ENCODE measurements around the gene RAP1GDS1. TPM values are rescaled to one million over a fixed set of nuclear protein-coding genes. Genes with fewer than 3 reads are reported as not detected.

RAP1GDS1 gene
- total RNA-seq, 1 experiment from 2014 or later = 40.8 TPM

- no peaks in the 10 kb centered on the region for H3K27me3 ChIP-seq (ENCODE audit: insufficient read depth, low read length)
- no peak overlapping the region for H2AFZ ChIP-seq (ENCODE audit: low read depth, low read length, poor library complexity, severe bottlenecking)
- no TSS peak for BruUV-seq (replicated peaks)
- no peak overlapping the region for H3K4me2 ChIP-seq (ENCODE audit: low read length)
- RAD21 ChIA-PET (ENCODE audit: low non-redundant PET in 1 of 2, low total read pairs in 2 of 2, uncharacterized antibody in 2 of 2, unreplicated experiment in 2 of 2) = no interaction called here
- H3K9ac ChIP-seq (ENCODE audit: low read length) = no peak overlapping the region
- H3K9me3 ChIP-seq (ENCODE audit: control insufficient read depth in 1 of 2, insufficient read depth in 1 of 2, low read depth in 1 of 2, low read length in 2 of 2) = no peaks in the 10 kb centered on the region
- no peaks in the 10 kb centered on the region for H3K79me2 ChIP-seq (ENCODE audit: insufficient read depth, low read length)
- no peak overlapping the region for H3K27ac ChIP-seq (ENCODE audit: low read depth, low read length)
- CTCF ChIA-PET = no interaction called here
- intact Hi-C loops (cut with micrococcal nuclease) = no loop called here
- H3K4me3 ChIP-seq (replicated peaks in 1 of 2; ENCODE audit: low read depth in 1 of 2, low read length in 2 of 2) = no peak overlapping the region
- no peaks in the 10 kb centered on the region for H3K4me1 ChIP-seq (ENCODE audit: control insufficient read depth in 1 of 2, insufficient read depth in 2 of 2, low read length in 2 of 2)
- DNase-seq (ENCODE audit: low read depth, low spot score) = no peak
- no peaks in the 10 kb centered on the region for H4K20me1 ChIP-seq (ENCODE audit: insufficient read depth)
- ATAC-seq = no peak
- POLR2A ChIA-PET = no interaction called here
- no peaks in the 10 kb centered on the region for H3K36me3 ChIP-seq (ENCODE audit: control insufficient read depth in 1 of 2, insufficient read depth in 2 of 2, low read length in 2 of 2)
- no peaks in the 10 kb centered on the region for H3K9me2 ChIP-seq (ENCODE audit: insufficient read depth)
- TF ChIP-seq POLR2A (IDR thresholded peaks at IDR 0.05; ENCODE audit: borderline replicate concordance, extremely low read depth, insufficient read depth, insufficient read length) (no peak), CBX3 (IDR thresholded peaks at IDR 0.05; ENCODE audit: low read depth) (no peak), ZNF274 (IDR thresholded peaks at IDR 0.05; ENCODE audit: low read depth, low read length) (no peak), REST (IDR thresholded peaks at IDR 0.05; ENCODE audit: low read depth) (no peak), POLR2AphosphoS5 (IDR thresholded peaks at IDR 0.05; ENCODE audit: low read depth, low read length) (no peak), TCF7L2 (IDR thresholded peaks at IDR 0.05; ENCODE audit: borderline replicate concordance, extremely low read depth, insufficient read depth, insufficient read length) (no peak), SRF (IDR thresholded peaks at IDR 0.05; ENCODE audit: low read depth) (no peak), ZFX (IDR thresholded peaks at IDR 0.05) (no peak), SIN3A (IDR thresholded peaks at IDR 0.05; ENCODE audit: low read depth) (no peak), YY1 (IDR thresholded peaks at IDR 0.05; ENCODE audit: extremely low read depth, insufficient replicate concordance, low read depth, low read length) (no peak), EZH2phosphoT487 (IDR thresholded peaks at IDR 0.05; ENCODE audit: borderline replicate concordance) (no peak), CTCF (IDR thresholded peaks at IDR 0.05 in 2 of 3, conservative IDR thresholded peaks at IDR 0.05 in 1 of 3; ENCODE audit: borderline replicate concordance in 1 of 3, insufficient read depth in 1 of 3, low read depth in 2 of 3, low read length in 2 of 3) (no peak), MAX (IDR thresholded peaks at IDR 0.05) (no peak), EGR1 (IDR thresholded peaks at IDR 0.05; ENCODE audit: low read depth) (no peak), CEBPB (IDR thresholded peaks at IDR 0.05; ENCODE audit: low read depth) (no peak)
- TF ChIP-seq, protein P1, sequence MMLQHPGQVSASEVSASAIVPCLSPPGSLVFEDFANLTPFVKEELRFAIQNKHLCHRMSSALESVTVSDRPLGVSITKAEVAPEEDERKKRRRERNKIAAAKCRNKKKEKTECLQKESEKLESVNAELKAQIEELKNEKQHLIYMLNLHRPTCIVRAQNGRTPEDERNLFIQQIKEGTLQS (IDR thresholded peaks at IDR 0.05) = no peak
These were observed 187.7 kb downstream of the RAP1GDS1 start for GRCh38 chr4:98448908-98449307.
